CD4-positive, alpha-beta T cell treated with Interleukin-10 for 1 hour (primary cell): Measurements from ENCODE around the gene KIF13A.
"Not testable (repeated sequence)": the region's sequence is repeated elsewhere in the genome, so short reads cannot be mapped to it uniquely, and the experiment has no call there.

Experiments used
- DNase-seq: peaks from one replicate; pipeline ENCODE4 v3.0.0-alpha.2; 2020

KIF13A gene

GRCh38 chr6:17842014-17842776 is 145.2 kb downstream of the KIF13A start:
- no peak for DNase-seq

- no peak for DNase-seq
Observed at GRCh38 chr6:17839513-17840223, 147.8 kb downstream of the KIF13A start.

- no peak for DNase-seq
Observed at GRCh38 chr6:17836293-17836692, 151.1 kb downstream of the KIF13A start.

GRCh38 chr6:17835784-17836183 is 151.7 kb downstream of the KIF13A start:
- DNase-seq: no peak

- DNase-seq: no peak
Observed at GRCh38 chr6:17831135-17831534, 156.3 kb downstream of the KIF13A start.

GRCh38 chr6:17829905-17830304 is 157.5 kb downstream of the KIF13A start:
- no peak for DNase-seq

- no peak for DNase-seq
Observed at GRCh38 chr6:17828149-17828548, 159.3 kb downstream of the KIF13A start.

GRCh38 chr6:17826301-17826700 is 161.1 kb downstream of the KIF13A start:
- no peak for DNase-seq

- DNase-seq: no peak
Observed at GRCh38 chr6:17820055-17820454, 167.4 kb downstream of the KIF13A start.

GRCh38 chr6:17817763-17818162 is 169.7 kb downstream of the KIF13A start:
- DNase-seq: no peak

- DNase-seq: no peak
Observed at GRCh38 chr6:17816921-17817611, 170.4 kb downstream of the KIF13A start.

- no peak for DNase-seq
Observed at GRCh38 chr6:17813542-17813941, 173.9 kb downstream of the KIF13A start.

GRCh38 chr6:17812311-17812710 is 175.1 kb downstream of the KIF13A start:
- no peak for DNase-seq

- no peak for DNase-seq
Observed at GRCh38 chr6:17808609-17809008, 178.8 kb downstream of the KIF13A start.

GRCh38 chr6:17807431-17807830 is 180.0 kb downstream of the KIF13A start:
- DNase-seq: not testable (repeated sequence)

GRCh38 chr6:17803409-17803808 is 184.0 kb downstream of the KIF13A start:
- DNase-seq: no peak

- no peak for DNase-seq
Observed at GRCh38 chr6:17798477-17799154, 188.8 kb downstream of the KIF13A start.

- DNase-seq: no peak
Observed at GRCh38 chr6:17790489-17790888, 196.9 kb downstream of the KIF13A start.

- DNase-seq: no peak
Observed at GRCh38 chr6:17785094-17785787, 202.2 kb downstream of the KIF13A start.

GRCh38 chr6:17780061-17780460 is 207.4 kb downstream of the KIF13A start:
- no peak for DNase-seq

- no peak for DNase-seq
Observed at GRCh38 chr6:17771609-17772008, 215.8 kb downstream of the KIF13A start.

GRCh38 chr6:17768881-17769280 is 218.6 kb downstream of the KIF13A start:
- no peak for DNase-seq

- DNase-seq: no peak
Observed at GRCh38 chr6:17768388-17768787, 219.0 kb downstream of the KIF13A start.
